Left kidney (tissue), 2 donors: ENCODE measurements around the gene AFAP1. TPM values are rescaled to one million over a fixed set of nuclear protein-coding genes. Genes with fewer than 3 reads are reported as not detected.
"Not testable (repeated sequence)": the region's sequence is repeated elsewhere in the genome, so short reads cannot be mapped to it uniquely, and the experiment has no call there.

ENCODE experiments used
- DNase-seq: peaks from one replicate; pipeline ENCODE4 v3.0.0-alpha.2; 2013
- polyA plus RNA-seq: library from polyadenylated mRNA; unstranded; fragments of 120-200 nt; gene quantifications from one replicate; pipeline ENCODE4 v1.2.1, GENCODE V29; 2013; ENCODE audit not compliant: insufficient read length

Gene AFAP1
- polyA plus RNA-seq, 1 donor: 21.7 TPM

DNA sequence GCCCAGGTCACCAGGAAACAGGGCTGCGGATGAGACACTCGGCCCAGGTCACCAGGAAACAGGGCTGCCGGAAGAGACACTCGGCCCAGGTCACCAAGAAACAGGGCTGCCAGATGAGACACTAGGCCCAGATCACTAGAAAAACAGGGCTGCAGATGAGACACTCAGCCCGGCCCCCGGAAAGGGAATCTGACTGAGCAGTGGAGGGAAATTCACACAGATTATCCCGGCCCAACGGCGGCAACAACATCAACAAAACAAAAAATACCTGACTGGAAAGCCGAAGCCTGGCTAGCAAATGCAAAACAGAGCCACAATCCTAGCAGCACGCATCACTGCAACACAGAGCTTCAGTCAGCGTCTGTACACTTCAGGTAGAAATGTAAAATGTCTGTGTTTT lies 20.7 kb downstream of the AFAP1 start:
- no peak for DNase-seq

DNA sequence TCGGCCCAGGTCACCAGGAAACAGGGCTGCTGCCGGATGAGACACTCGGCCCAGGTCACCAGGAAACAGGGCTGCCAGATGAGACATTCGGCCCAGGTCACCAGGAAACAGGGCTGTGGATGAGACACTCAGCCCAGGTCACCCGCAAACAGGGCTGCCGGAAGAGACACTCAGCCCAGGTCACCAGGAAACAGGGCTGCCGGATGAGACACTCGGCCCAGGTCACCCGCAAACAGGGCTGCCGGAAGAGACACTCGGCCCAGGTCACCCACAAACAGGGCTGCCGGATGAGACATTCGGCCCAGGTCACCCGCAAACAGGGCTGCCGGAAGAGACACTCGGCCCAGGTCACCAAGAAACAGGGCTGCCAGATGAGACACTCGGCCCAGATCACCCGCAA lies 21.5 kb downstream of the AFAP1 start:
- DNase-seq: not testable (repeated sequence)

DNA sequence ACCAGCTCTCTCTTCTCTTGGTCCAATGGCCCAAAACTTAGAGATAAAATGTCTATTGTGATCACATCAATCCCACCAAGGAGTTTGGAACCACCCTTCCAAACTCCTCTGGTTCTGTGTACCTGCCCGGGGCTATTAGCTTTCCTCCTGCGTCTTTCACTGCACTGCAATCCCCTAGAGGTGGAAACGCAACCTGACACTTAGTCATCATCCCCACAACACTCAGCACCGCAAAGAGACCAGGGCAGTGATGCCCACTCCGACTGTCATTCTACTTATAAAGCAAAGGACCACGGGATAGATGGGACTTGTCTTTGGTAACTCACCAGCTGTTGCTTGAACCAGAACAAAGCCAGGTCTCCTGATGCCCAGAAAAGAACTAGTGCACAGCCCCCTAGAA lies 22.0 kb downstream of the AFAP1 start:
- DNase-seq: no peak

DNA sequence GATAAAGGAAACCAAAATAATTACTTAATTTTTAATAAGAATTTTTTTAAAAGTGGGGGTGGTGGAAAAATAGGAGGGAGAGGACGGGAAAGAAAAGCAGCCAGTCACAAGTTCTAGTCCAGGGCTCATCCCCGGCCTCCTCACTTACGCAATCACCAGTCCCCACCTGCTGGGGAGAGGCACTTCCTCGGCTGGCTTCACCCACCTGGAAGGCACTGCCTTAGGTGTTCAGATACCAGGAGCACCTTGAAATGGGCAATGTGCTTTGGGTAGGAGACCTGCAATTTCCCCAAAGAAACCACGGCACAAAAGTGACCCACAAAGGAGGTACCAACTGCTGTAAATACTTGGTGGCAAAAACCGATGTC lies 23.8 kb downstream of the AFAP1 start:
- no peak for DNase-seq

DNA sequence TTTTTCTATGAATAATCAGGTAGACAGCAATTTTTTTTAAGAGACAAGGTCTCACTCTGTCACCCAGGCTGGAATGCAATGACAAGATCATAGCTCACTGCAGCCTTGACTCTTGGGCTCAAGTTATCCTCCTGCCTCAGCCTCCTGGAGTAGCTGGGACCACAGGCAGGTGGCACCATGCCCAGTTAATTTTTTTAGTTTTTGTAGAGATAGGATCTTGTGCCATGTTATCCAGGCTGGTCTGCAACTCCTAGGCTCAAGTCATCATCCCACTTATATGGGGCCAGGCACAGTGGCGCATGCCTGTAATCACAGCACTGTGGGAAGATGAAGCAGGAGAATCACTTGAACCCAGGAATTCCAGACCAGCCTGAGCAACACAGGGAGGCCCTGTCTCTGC lies 26.8 kb downstream of the AFAP1 start:
- no peak for DNase-seq

DNA sequence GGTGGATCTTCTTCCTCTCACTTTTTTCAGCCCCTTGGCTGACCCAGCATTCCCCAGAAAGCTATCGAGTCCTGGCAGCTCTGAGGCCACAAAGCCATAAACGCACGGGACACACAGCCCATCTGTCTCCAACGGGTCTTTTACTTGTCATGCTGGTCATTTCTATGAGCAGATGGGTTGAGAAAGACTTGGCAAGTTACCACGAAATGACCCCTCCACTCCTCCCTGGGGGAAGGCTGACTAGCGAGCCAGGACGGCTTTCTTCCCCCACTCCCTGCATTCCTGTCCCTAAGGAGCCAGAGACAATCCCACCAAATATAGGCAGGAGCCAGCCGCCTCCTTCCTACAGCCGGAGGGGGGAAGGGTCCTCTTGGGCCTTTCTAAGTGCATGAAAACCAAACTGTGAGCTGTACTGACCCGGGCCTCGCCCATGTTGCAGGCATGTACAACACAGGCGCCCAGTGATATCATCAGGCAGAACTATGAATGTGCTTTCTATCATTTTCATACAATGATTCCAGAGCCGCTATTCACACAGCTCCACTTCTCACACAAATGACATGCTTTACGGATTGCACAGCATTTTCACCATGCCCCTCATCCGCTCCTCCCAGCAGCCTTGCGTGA lies 28.6 kb downstream of the AFAP1 start:
- no peak for DNase-seq

DNA sequence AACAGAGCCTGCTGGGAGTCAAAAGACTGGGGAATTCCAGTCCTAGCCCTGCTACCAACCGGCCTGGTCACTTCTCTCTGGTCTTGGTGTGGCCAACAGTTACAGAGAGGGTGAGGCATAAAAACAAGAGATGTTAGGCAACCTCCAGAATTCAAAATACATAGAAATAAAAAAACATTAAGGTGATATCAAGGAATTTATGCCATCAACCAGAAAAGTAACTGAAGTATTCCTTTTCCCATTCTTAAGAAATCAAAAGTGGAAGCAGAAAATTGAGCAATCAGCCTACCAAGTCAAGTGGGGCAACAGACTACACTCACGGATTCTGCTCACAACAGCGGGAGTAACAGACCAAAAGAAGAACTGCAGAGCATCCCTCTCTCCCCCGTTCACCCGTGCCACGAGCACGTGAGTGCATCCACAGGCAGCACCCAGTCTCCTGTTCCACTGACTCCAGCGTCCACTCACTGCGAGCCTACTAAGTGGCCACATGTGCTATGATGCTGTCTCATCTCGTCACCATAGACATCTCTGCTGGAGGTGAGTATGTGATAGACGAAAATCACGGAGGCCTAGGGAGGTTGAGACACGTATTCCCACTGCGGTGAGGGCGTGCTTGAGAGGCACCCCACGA lies 29.3 kb downstream of the AFAP1 start:
- DNase-seq: no peak

DNA sequence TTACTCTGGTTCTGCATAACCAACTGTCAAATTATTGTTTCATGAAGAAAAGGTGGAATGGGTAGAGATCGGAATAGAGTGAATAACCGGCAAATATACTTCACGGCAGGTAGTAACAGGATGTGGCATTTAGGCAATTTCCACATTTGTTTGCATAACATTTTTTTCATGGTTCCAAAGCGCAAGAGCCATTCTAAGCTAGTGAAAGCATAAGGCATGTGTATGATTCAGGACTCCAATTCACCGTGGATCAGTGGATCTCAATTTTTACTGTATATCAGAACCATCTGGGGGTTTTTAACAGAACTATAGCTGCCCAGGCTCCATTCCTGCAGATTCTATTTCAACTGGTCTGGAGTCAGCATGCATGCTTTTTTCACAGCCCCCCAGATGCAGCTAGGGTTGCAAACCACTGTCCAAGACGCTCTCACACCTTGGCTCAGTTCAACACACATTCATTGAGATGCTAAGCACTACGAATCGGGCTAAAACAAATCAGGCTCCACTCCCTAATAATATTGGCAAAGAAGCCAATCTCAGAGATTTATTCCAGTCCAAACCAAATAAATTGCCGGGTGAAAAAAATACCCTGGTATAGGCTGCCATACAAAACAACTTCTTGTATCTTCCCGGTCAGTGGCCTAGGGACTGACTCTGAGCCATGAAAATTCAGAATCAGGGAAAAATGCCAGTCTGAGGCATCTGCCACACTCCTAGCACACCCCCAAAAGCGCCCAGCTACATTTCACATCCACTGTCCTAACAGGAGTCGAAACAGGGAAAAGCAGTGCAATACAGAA lies 30.0 kb downstream of the AFAP1 start:
- DNase-seq: no peak

DNA sequence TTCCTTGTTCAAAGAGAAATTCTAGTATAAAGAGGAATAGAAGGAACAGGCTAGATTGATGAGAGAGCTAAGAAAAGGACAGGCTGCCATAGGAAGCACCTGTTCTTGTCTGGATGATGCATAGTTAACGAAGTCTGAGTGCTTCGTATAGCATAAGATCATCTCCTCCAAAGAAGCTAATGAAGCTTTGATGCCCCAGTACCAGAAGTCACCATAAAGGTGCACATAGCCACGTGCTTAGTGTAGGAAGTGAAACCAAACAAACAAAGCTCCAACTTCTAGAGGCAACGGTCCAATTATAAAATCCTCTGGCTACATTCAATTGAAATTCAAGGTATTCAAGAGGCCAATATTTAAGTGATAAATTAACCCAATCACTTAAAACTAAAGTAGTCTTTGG lies 31.0 kb downstream of the AFAP1 start:
- no peak for DNase-seq

DNA sequence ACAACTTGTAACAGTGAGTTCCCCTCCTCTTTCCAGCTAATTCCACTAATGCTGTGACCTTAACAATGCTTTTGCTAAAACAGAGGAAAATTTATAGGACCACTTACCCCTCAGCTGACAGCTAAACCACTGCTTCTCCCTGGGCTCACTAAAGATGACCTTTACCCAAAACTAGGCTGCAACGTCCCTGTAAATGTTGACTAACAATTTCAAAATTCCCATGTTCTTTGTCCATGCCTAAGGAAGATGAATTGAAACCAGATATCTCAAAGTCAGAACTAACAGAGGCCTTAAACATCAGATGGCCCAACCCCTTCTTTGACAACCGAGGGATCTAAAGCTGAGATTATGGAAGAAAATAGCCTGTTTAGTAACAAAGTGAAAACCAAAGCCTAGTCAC lies 32.5 kb downstream of the AFAP1 start:
- DNase-seq: no peak

DNA sequence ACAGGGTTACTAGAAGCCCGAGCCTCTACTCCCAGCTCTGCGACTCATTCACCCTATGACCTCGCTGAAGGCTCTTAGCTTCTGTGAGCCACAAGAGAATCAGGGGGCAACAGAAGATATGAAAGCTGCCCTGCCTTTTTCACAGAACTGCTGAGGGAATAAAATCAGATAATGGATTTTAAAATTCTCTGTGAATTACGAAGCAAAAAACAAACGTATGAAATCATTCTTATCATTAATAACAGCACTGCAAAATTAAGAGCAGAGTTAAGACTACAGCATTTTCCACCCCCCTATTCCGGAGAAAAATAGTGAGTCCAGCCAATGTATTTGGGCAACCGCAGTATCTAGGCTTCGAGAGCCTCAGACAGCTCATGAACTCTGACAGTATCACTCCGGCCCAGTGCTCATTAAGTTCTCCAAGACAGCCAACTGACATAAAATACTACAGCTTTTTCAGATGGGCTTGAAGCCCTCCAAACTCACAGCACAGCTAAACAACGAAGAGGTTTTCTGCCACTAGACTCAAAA lies 33.4 kb downstream of the AFAP1 start:
- DNase-seq: no peak

DNA sequence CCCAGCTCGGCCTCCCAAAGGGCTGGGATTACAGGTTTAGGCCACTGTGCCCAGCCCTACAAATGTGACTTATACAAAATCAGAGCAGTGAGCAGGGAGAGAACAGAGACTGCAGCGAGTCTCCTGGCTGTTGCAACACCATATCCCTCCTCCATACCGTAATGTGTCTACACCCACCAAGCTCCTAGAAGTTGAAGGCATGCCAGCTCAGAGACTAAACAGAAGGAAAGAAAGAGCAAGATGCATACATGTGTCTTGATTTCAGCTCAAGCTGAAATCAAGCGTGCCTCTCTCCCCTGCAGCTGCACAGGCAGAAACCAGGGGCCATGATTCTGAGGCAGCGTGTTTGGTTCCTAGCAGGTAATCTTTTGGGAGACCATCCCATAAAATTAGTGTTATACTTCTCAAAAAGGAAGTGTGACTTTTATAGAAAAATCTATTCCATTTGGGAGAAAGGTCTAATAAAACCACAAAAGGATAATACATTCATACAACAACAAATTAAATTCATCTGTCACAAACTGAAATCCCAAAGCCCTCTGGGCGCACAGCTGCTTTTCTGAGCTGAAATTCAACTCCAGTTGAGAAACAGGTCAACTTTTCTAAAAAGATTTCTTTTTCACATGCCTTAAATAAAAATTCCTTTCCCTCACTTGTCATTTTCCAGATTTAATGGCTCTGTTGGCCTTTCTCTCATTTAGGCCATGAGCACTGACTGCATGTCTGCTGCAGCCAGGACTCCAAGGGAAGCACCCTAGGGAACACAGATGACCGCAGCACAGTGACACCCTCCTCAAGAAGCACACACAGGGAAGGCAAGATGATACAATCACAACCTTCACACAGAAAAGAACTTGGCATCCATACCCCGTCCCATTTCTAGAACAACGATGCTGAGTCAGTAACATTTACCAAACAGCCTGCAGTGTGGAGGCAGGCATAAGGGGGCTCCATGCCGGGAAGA lies 34.4 kb downstream of the AFAP1 start:
- DNase-seq: no peak

DNA sequence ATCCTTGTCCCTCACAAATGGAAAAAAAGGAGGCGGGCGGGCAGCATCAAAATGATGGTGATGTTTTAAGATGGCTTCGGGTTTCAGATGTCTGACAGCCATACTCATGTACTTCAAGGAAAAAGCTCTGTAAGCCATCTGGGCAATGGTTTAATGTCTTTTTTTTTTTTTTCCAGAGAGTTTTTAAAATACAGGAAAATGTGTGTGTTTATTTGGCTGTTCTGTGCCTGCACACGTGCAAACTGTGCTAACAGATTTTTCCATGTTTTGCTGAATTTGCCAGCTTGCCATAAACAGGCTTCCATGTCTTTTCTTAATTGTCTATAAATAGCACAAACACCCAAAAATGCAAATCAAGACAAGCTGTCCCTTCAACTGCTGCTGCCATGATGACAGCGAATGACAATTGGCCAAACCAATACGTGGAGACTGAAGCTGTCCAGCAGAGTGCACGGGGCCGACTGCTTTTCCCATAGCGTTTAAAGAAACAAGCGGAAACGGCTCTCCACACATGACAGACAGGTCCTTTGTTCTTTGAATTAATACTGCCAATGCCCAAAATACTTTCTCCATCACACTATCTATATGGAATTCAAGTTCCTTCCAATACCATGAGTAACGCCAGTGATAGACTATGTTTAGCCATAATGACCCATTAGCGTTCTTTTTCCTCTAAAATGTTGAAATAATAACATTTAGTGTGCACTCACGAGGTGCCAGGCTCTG lies 35.7 kb downstream of the AFAP1 start:
- DNase-seq: no peak

DNA sequence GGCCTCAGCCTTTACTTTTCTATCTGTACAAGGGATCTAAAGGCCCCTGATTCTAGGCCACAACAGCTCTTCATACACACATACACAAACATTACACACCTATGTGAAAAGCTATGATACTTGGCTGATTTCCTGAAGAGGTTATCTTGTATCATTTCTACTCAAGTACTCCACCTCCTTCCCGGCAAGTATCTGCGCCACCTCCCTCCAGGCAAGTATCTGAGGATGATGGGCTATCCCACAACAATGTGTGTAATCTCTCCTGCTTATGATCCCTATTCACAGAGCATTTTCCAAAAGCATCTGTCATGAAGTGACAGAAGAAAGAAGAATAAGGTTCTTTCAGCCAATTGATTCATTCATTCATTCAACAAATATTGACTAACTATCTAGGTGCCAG lies 36.8 kb downstream of the AFAP1 start:
- DNase-seq: no peak

DNA sequence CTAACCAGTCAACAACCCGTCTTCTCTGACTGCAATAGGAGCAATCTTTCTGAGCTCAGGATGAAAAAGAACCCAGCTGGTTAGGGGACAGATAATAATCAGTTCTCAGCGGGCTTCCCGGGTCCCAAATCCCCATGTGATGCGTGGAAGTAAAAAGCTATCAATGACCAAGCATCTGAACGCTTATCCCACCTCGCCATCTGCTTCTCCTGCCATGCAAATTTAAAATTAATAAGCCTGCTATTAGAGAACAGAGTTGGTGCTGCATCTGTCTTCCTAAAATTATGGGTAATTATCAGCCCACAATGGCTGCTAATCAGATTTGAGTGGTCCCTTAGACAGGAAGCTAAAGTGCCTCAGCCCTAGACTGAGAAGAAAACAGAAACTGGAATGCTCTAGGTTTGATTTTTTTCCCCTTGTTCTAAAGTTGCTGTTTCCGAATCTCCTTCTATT lies 37.5 kb downstream of the AFAP1 start:
- DNase-seq: no peak

DNA sequence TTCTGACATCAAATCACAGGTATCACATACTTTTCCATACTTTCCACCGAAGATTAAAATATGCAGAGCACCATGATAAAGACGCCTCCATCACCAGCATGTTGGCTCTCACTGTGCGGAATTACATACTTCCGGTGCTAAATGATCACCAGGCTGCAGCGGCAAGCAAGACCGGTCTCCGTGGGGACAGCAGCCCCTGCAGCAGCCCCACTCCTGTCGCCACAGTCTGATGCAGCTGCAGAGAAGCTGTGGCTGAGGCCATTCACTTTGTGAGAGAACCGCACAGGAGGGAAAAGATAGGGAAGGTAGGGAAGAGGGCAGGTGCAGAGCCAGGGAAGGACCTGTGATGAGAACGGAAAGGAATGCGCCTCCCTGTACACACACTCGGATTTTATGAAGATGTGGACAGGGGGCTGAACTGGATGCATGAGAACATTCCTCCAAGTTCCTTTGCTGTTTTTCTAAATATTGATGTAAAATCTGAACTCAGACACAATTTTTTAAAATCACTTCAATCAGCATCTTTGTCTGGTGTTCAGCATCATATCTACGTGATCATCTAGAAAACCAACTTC lies 38.3 kb downstream of the AFAP1 start:
- DNase-seq: no peak

DNA sequence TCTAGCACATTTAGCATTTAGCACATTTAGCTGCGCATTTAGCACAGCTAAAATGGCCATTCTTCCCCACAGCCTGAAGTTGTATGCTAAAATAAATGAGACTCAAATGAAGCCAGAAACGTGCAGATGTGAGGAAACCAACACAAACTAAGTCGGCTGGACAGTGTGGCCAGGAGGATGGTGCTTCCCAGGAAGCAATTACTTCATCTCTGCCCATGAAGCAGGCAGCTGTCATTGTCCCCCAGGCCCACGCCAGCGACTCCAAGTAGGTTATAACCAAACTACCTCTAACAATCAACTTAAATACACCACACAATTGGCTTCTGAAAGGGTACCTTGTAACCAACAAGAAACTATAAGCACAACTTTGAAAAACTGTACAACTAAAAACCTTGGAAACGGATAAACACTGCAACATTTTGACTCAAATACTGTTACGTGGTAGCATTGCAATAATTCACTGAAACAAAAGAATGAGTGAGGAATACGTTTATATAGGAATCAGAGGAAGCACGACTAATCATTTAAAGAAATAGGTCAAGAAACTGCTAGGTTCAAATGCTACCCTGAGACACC lies 39.2 kb downstream of the AFAP1 start:
- no peak for DNase-seq

DNA sequence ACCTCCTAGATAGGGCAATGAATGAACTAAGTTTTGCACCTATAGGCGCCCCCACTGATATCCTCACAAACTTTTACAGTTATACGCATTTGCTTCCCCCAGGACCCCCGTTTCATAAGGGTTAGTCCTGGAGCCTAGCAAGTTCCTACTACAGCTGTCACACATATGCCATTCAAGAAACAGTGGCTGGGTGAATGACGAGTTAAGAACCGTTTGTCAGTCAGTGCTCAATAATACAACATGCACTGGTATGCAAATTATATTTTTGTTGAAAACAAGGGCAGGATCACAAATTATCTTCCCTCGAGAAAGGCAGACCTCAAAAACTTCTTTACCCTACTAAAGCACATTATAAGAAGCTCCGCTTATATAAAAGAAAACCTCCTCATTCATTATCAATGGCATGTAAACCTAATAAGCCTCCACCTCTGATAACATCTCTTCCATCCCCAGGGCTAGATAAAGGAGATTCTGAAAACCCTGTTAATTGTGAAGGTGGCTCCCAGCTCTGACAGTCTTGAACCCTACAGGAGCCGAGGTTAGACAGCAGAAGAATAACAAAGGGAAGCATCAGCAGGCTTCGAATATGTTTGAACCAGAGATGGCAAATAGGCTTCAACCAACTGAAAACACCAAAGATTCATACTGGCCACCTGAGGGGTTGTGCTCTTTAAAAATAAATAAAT lies 40.3 kb downstream of the AFAP1 start:
- no peak for DNase-seq

DNA sequence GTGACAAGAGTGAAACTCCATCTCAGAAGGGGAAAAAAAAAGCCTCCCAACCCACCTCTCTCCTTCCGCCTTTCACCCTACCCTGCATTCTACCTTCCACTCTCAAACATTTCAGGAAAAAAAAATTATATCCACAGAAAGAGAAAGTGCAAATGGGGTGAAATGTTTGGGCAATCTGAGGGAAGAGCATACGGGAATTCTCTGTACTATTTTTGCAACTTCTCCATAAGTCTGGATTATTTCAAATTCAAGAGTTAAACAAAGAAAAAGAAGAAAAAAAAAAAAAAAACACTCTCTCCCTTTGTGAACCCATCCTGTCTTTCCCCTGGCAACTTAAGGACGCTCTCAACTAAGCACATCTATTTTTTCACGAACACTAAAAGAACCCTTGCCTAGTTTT lies 41.3 kb downstream of the AFAP1 start:
- DNase-seq: no peak

DNA sequence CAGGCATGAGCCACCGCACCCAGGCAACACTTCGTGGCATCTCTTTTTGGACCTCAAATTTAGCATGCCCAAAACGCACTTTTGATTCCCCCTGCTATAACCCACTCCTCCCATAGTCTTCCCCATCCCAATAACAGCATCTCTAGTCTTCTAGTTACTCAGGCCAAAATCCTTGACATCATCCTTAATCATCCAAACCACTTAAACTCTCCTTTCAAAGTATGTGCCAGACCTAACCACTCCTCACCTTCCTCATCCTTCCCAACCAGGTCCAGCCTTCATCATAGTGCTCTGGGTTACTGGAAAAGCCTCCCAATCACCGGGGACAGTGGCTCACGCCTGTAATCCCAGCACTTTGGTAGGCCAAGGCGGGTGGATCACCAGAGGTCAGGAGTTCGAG lies 41.9 kb downstream of the AFAP1 start:
- DNase-seq: no peak
